K562 (cell line): ENCODE data around the gene MXRA7. TPM values are rescaled to one million over a fixed set of nuclear protein-coding genes. Genes with fewer than 3 reads are reported as not detected.

Source experiments
- ATAC-seq: fragments of 200-7000 bp; cut with Tn5 transposase; 3 replicates; pipeline ENCODE4 v1.9.1; 2020; ENCODE audit warnings: moderate library complexity
- BruUV-seq: library from RNA; stranded (reverse); fragments of 400-500 nt; replicated peaks from 2 replicates; lab custom pipeline; 2021; lab: Mats Ljungman, UMichigan
- CTCF ChIA-PET: fragments of 300-600 bp; formaldehyde crosslinking; extraction: SDS; loops from one replicate; lab custom pipeline; 2021; ENCODE audit warnings: low intra/inter-chr PET ratio; lab: Yijun Ruan, JAX
- POLR2A ChIA-PET: fragments of 300-600, 350-650 bp; sonication (Branson Sonifier 250); formaldehyde crosslinking; extraction: SDS; loops from one replicate; lab custom pipeline; 2021; ENCODE audit warnings: antibody characterized with exemption, inconsistent platforms; lab: Yijun Ruan, JAX
- DNase-seq, 4 experiments: peaks; one replicate each; pipeline versions ENCODE4 v3.0.0 to v3.0.0-alpha.2; 2011 to 2018; ENCODE audit warnings: low spot score in 3 of 4, mixed read lengths in 3 of 4; ENCODE audit errors: extremely low read depth in 1 of 4
- FAIRE-seq: peaks from 2 replicates; lab custom pipeline; 2011; peaks lifted over from hg19 to GRCh38; lab: Jason Lieb, UNC
- H2AFZ ChIP-seq: 2 replicates; pipeline ENCODE4 v1.6.0; 2011; ENCODE audit warnings: low read depth, low read length, control low read depth, inconsistent platforms
- H3K27ac ChIP-seq: fragments of 200-600 bp; 3 replicates; pipeline ENCODE4 v1.8.0; 2011; ENCODE audit warnings: low read depth, mild to moderate bottlenecking, control low read depth, inconsistent platforms, low read length, moderate library complexity, mixed read lengths; ENCODE audit errors: extremely low read depth
- H3K27me3 ChIP-seq, 2 experiments: fragments of 300-600 bp in 1 of 2; 2 replicates in 1 of 2; 3 replicates in 1 of 2; pipeline versions ENCODE4 v1.6.0 to v1.8.0; 2011; ENCODE audit warnings: inconsistent platforms in 2 of 2, low read length in 2 of 2, mild to moderate bottlenecking in 1 of 2, mixed read lengths in 1 of 2, moderate library complexity in 1 of 2; ENCODE audit not compliant: control insufficient read depth in 2 of 2, insufficient read depth in 2 of 2
- H3K36me3 ChIP-seq: fragments of 300-600 bp; 3 replicates; pipeline ENCODE4 v1.8.0; 2011; ENCODE audit warnings: mild to moderate bottlenecking, low read length, inconsistent platforms; ENCODE audit not compliant: control insufficient read depth, insufficient read depth
- H3K4me1 ChIP-seq, 2 experiments: fragments of 200-600 bp in 1 of 2; replicated peaks in 1 of 2; 2 replicates in 1 of 2; 3 replicates in 1 of 2; pipeline versions ENCODE4 v1.5.1 to v1.8.0; 2011; ENCODE audit warnings: inconsistent platforms in 2 of 2, low read length in 2 of 2, mild to moderate bottlenecking in 1 of 2, mixed read lengths in 1 of 2, moderate library complexity in 1 of 2; ENCODE audit not compliant: control insufficient read depth in 2 of 2, insufficient read depth in 2 of 2
- H3K4me2 ChIP-seq: 2 replicates; pipeline ENCODE4 v1.6.1; 2011; ENCODE audit warnings: low read length, control low read depth, inconsistent platforms, mixed read lengths; ENCODE audit not compliant: insufficient read depth
- H3K4me3 ChIP-seq: fragments of 200-600 bp; sonication (generic), shearing (Covaris generic); 2 replicates; pipeline ENCODE4 v1.5.1; 2016; ENCODE audit warnings: control low read depth, inconsistent platforms
- H3K79me2 ChIP-seq: fragments of 200-600 bp; 3 replicates; pipeline ENCODE4 v1.8.0; 2011; ENCODE audit warnings: low read length, inconsistent platforms; ENCODE audit not compliant: control insufficient read depth, insufficient read depth
- H3K9ac ChIP-seq, 2 experiments: 2 replicates each; pipeline versions ENCODE4 v1.6.0 to v1.6.1; 2011; ENCODE audit warnings: low read depth in 2 of 2, low read length in 2 of 2, control low read depth in 1 of 2, inconsistent platforms in 1 of 2, mild to moderate bottlenecking in 1 of 2, mixed read lengths in 1 of 2; ENCODE audit not compliant: insufficient read depth in 1 of 2
- H3K9me1 ChIP-seq: one replicate; pipeline ENCODE4 v1.6.0; 2011; ENCODE audit warnings: inconsistent platforms, mild to moderate bottlenecking, low read length, moderate library complexity; ENCODE audit not compliant: control insufficient read depth, insufficient read depth
- H3K9me3 ChIP-seq: replicated peaks from 2 replicates; pipeline ENCODE4 v1.5.1; 2011; ENCODE audit warnings: low read depth, low read length, inconsistent platforms; ENCODE audit not compliant: control insufficient read depth, insufficient read depth
- H4K20me1 ChIP-seq: replicated peaks from 2 replicates; pipeline ENCODE4 v1.6.1; 2011; ENCODE audit warnings: low read length, inconsistent platforms, mixed read lengths; ENCODE audit not compliant: control insufficient read depth, insufficient read depth
- FIP1L1 ChIP-seq: fragments of 200-400 bp; formaldehyde crosslinking; IDR thresholded peaks from 2 replicates; pipeline ENCODE4 v1.6.1; 2018; ENCODE audit warnings: mild to moderate bottlenecking, low read depth, low read length; ENCODE audit not compliant: poor library complexity, severe bottlenecking
- GTF2E2 ChIP-seq: fragments of 200-800 bp; sonication (Bioruptor generic); IDR thresholded peaks from 2 replicates; pipeline ENCODE4 v1.6.1; 2016; ENCODE audit warnings: missing genetic modification characterization, missing compliant biosample characterization
- PHF21A ChIP-seq: fragments of 450-650 bp; IDR thresholded peaks from 2 replicates; pipeline ENCODE4 v1.6.1; 2017; ENCODE audit warnings: low read depth, borderline replicate concordance
- POU5F1 ChIP-seq: fragments of 150-350 bp; IDR thresholded peaks from 2 replicates; pipeline ENCODE4 v1.6.1; 2014; ENCODE audit warnings: borderline replicate concordance, low read length, low read depth, mild to moderate bottlenecking; ENCODE audit not compliant: partially characterized antibody
- RAD21 ChIP-seq, 2 experiments: fragments of 250-450 bp in 1 of 2; fragments of 450-650 bp in 1 of 2; sonication (Bioruptor Pico) in 1 of 2; formaldehyde crosslinking in 1 of 2; IDR thresholded peaks in 1 of 2; conservative IDR thresholded peaks in 1 of 2; 2 replicates each; pipeline versions ENCODE4 v1.4.0 to v1.8.0; 2020 to 2022; ENCODE audit warnings: mild to moderate bottlenecking in 2 of 2, moderate library complexity in 1 of 2
- RB1 ChIP-seq: fragments of 450-650 bp; IDR thresholded peaks from 2 replicates; pipeline ENCODE4 v1.6.1; 2017; ENCODE audit warnings: low read depth, mild to moderate bottlenecking
- RBFOX2 ChIP-seq: fragments of 200-400 bp; formaldehyde crosslinking; IDR thresholded peaks from 2 replicates; pipeline ENCODE4 v1.6.1; 2017; ENCODE audit warnings: low read depth, mild to moderate bottlenecking, low read length, moderate library complexity
- SMARCA5 ChIP-seq: fragments of 450-650 bp; IDR thresholded peaks from 2 replicates; pipeline ENCODE4 v1.6.1; 2016
- STAT5B ChIP-seq: fragments of 250-450 bp; sonication (Bioruptor Pico); IDR thresholded peaks from 2 replicates; pipeline ENCODE4 v1.8.0; 2021; ENCODE audit warnings: mild to moderate bottlenecking, inconsistent platforms
- ZNF174 ChIP-seq: fragments of 250-450 bp; sonication (Bioruptor Pico); IDR thresholded peaks from 2 replicates; pipeline ENCODE4 v1.4.0; 2020; ENCODE audit warnings: mild to moderate bottlenecking
- ZNF77 ChIP-seq: fragments of 250-450 bp; sonication (Bioruptor Pico); IDR thresholded peaks from 2 replicates; pipeline ENCODE4 v1.5.0; 2020
- WGBS: fragments of 100-300 bp; shearing (Covaris generic); methylation state at CpG from one replicate; pipeline ENCODE4 v1.1.6; 2016; ENCODE audit warnings: low coverage, mixed read lengths; ENCODE audit not compliant: insufficient coverage; ENCODE audit errors: missing lambda C conversion rate; 5-methylcytosine and 5-hydroxymethylcytosine counted together
- in situ Hi-C: fragments of 300-500 bp; cut with MboI; formaldehyde crosslinking; loops from 4 replicates; pipeline ENCODE4 v1.15.0; 2018; ENCODE audit warnings: inconsistent platforms, mixed read lengths
- intact Hi-C: fragments of 100-400 bp; cut with micrococcal nuclease; formaldehyde crosslinking; loops from 2 replicates; pipeline ENCODE4 v1.14.2; 2022
- polyA plus RNA-seq, 8 experiments: library from polyadenylated mRNA; depleted of rRNA in 4 of 8; stranded (reverse) in 5 of 8; unstranded in 3 of 8; fragments of >200 nt; fragmentation: Nextera tagmentation in 2 of 8; fragmentation: Illumina TruSeq in 1 of 8; extraction: Ambion mirVana in 2 of 8; extraction: Trizol in 1 of 8; gene quantifications; 2 replicates each; pipeline versions ENCODE4 v1.2.1 to v1.2.3, GENCODE V29; 2011 to 2014; ENCODE audit warnings: inconsistent platforms in 1 of 8, missing spikeins in 1 of 8
- total RNA-seq, 7 experiments: library from RNA; depleted of rRNA in 6 of 7; stranded (reverse); fragments of >200 nt in 6 of 7; fragmentation: Illumina TruSeq in 2 of 7; extraction: Trizol in 2 of 7; gene quantifications; 2 replicates each; pipeline versions ENCODE4 v1.2.1 to v1.2.3, GENCODE V29; 2011 to 2021; ENCODE audit warnings: low replicate concordance in 1 of 7
- TF ChIP-seq, protein P1 (sequence below): sonication (generic); formaldehyde crosslinking; IDR thresholded peaks from 2 replicates; pipeline ENCODE4 v1.9.0; 2022; ENCODE audit warnings: mild to moderate bottlenecking, missing genetic modification reagents
- TF ChIP-seq, protein P2 (sequence below): sonication (generic); formaldehyde crosslinking; IDR thresholded peaks from 2 replicates; pipeline ENCODE4 v1.8.0; 2022; ENCODE audit warnings: missing genetic modification reagents, mild to moderate bottlenecking, moderate library complexity, borderline replicate concordance
- TF ChIP-seq, protein P3 (sequence below): sonication (generic); formaldehyde crosslinking; IDR thresholded peaks from 2 replicates; pipeline ENCODE4 v1.5.0; 2020; ENCODE audit warnings: missing genetic modification reagents

The MXRA7 gene
- total and polyA plus RNA-seq, 9 of the 15 experiments (the other 6 are each of a cell fraction or from before 2014, with no cell fraction given), result 2.6 to 38.4 (median 14.3) TPM

DNA sequence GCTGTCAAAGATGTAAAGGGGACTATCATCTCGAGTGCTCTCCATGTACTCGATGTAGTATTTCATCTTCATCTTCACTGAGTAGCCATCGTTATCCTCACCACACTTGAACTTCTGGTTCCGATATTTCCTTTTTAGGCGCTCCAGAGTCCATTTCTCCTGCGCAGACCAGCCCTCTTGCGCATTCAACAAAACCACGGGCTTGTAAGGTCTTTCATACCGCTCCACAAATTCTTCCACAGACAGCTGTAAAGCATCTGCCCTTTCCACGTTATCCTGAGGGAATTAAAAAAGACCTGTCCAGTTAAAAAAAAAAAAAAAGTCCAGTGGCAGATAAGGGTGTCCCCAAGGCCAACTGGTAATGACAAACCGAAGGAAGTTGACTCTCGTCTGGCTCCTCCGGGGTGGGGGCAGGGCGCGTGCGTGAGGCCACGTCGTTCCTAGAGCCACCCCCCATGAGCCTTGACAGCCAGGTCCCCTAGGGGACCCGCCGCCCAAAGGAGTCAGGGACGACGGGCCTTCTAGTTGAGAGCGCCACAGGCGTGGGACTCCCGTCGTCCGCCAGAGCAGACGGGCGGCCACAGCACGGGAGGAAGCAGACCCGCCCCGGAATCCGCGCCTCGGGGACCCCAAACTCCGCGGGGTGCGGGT is 14.9 kb upstream of the MXRA7 start (continued):
- TF ChIP-seq GTF2E2 (peak; percentile 51), RAD21 (CRISPR knock-in tag; conservative IDR thresholded peaks at IDR 0.05 in 1 of 2, IDR thresholded peaks at IDR 0.05 in 1 of 2) (no peak), FIP1L1 (peak; percentile 65), STAT5B (CRISPR knock-in tag) (no peak), RBFOX2 (no peak), RB1 (no peak), PHF21A (no peak)
- TF ChIP-seq, protein P1, sequence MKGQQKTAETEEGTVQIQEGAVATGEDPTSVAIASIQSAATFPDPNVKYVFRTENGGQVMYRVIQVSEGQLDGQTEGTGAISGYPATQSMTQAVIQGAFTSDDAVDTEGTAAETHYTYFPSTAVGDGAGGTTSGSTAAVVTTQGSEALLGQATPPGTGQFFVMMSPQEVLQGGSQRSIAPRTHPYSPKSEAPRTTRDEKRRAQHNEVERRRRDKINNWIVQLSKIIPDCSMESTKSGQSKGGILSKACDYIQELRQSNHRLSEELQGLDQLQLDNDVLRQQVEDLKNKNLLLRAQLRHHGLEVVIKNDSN, result no peak

DNA sequence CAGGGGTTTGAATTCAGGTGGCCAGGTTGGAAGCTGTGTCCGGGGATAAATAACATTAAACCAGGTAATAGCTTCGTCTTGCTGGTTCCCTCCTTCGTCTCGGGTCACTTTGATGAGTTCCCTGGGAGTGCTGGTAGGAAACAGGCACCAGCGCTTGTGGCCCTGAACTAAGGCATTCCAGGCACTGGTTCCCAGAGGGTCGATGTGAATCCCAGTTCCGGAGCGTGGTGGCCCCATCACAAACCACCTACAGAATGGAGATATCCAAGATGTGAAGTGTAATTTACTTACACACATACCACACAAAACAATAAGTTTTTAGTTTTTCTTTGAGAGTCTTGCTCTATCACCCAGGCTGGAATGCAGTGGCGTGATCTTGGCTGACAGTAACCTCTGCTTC is 13.0 kb upstream of the MXRA7 start:
- no peaks in the 10 kb centered on the region for H3K9me1 ChIP-seq
- H3K9me3 ChIP-seq, result no peaks in the 10 kb centered on the region; the same call in 1 of the 2 replicates
- H3K9ac ChIP-seq, result no peak overlapping the region
- intact Hi-C loops, result no loop called here
- TF ChIP-seq, protein P2, sequence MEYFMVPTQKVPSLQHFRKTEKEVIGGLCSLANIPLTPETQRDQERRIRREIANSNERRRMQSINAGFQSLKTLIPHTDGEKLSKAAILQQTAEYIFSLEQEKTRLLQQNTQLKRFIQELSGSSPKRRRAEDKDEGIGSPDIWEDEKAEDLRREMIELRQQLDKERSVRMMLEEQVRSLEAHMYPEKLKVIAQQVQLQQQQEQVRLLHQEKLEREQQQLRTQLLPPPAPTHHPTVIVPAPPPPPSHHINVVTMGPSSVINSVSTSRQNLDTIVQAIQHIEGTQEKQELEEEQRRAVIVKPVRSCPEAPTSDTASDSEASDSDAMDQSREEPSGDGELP (CRISPR knock-in tag), result 0 out of 2 replicates have a peak, but pooled peaks have one; percentile 11
- TF ChIP-seq SMARCA5 (no peak), ZNF174 (CRISPR knock-in tag) (no peak), POU5F1 (no peak), ZNF77 (no peak)
- TF ChIP-seq, protein P3, sequence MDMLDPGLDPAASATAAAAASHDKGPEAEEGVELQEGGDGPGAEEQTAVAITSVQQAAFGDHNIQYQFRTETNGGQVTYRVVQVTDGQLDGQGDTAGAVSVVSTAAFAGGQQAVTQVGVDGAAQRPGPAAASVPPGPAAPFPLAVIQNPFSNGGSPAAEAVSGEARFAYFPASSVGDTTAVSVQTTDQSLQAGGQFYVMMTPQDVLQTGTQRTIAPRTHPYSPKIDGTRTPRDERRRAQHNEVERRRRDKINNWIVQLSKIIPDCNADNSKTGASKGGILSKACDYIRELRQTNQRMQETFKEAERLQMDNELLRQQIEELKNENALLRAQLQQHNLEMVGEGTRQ (CRISPR knock-in tag), result no peak
- TF ChIP-seq, all 486 proteins: peak for 1
- peaks cover 12 to 40% of the 10 kb centered on the region in 2 experiments; a peak in 4 of 5 replicates for H3K4me1 ChIP-seq
- CTCF ChIA-PET, result no interaction called here
- POLR2A ChIA-PET, result interaction anchor here (0.7 to 5.0 kb wide), 3 partner anchors 11 to 509 kb away, joined by 3 to 35 read pairs (median 4); partner anchors contain the start of gene MXRA7
- BruUV-seq, result no TSS peak
- no peak overlapping the region for H3K27ac ChIP-seq
- FAIRE-seq (no peak), ATAC-seq (no peak), DNase-seq (no peak)
- H4K20me1 ChIP-seq, result peaks cover 11% of the 10 kb centered on the region; the same call in 1 of the 2 replicates
- WGBS, result over 99% methylated on average over 8 of the region's 9 CpGs
- peaks cover 61% of the 10 kb centered on the region for H3K36me3 ChIP-seq
- in situ Hi-C loops, result no loop called here
- H3K27me3 ChIP-seq, result no peaks in the 10 kb centered on the region
- H3K79me2 ChIP-seq, result peaks cover 63% of the 10 kb centered on the region
- no peak overlapping the region for H3K4me3 ChIP-seq
- no peak overlapping the region for H3K4me2 ChIP-seq
- no peak overlapping the region for H2AFZ ChIP-seq
